Sigmoid colon (tissue), 4 donors: ENCODE data around the gene AUTS2.

Experiments used
- EP300 ChIP-seq, 4 donors: sonication (generic); formaldehyde crosslinking; IDR thresholded peaks; one replicate each; pipeline ENCODE4 v1.6.1; 2017; ENCODE audit warnings: antibody characterized with exemption in 4 of 4
- POLR2A ChIP-seq, 2 donors: fragments of 450-650 bp; IDR thresholded peaks; one replicate each; pipeline ENCODE4 v1.6.1; 2016; ENCODE audit warnings: antibody characterized with exemption in 2 of 2, mild to moderate bottlenecking in 2 of 2, moderate library complexity in 2 of 2
- POLR2AphosphoS5 ChIP-seq, 4 donors: sonication (generic); formaldehyde crosslinking; IDR thresholded peaks; one replicate each; pipeline ENCODE4 v1.6.1; 2017; ENCODE audit warnings: antibody characterized with exemption in 4 of 4
- TF ChIP-seq, protein P1 (sequence below), 4 experiments: fragments of 450-650 bp in 3 of 4; fragments of 200-600 bp in 1 of 4; IDR thresholded peaks; one replicate each; pipeline ENCODE4 v1.5.1; 2016 to 2019; ENCODE audit warnings: antibody characterized with exemption in 4 of 4, mild to moderate bottlenecking in 3 of 4, moderate library complexity in 2 of 4

DNA sequence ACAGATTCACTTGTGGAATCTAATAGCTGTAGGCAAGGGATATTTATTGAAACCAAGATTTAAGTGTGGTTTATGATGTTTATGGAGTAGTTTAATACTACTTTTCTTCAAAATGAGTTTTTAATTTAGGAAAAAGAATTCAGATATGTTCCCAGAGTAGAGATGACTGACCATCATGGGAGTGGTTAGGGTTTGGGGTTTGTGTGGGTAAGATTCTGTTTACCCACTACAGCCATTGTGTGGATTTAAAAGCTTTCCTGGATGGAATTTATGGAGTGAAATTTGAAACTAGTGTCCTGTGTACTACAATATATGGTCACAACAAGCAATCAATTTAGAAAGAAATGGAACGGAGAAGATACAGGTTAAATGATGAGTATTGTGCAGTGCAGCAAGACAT is 453.5 kb downstream of the AUTS2 start:
- TF ChIP-seq, protein P1, sequence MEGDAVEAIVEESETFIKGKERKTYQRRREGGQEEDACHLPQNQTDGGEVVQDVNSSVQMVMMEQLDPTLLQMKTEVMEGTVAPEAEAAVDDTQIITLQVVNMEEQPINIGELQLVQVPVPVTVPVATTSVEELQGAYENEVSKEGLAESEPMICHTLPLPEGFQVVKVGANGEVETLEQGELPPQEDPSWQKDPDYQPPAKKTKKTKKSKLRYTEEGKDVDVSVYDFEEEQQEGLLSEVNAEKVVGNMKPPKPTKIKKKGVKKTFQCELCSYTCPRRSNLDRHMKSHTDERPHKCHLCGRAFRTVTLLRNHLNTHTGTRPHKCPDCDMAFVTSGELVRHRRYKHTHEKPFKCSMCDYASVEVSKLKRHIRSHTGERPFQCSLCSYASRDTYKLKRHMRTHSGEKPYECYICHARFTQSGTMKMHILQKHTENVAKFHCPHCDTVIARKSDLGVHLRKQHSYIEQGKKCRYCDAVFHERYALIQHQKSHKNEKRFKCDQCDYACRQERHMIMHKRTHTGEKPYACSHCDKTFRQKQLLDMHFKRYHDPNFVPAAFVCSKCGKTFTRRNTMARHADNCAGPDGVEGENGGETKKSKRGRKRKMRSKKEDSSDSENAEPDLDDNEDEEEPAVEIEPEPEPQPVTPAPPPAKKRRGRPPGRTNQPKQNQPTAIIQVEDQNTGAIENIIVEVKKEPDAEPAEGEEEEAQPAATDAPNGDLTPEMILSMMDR (IDR thresholded peaks at IDR 0.05), result no peak
- no peak for TF ChIP-seq POLR2A (IDR thresholded peaks at IDR 0.05)
- TF ChIP-seq POLR2AphosphoS5 (IDR thresholded peaks at IDR 0.05), result no peak
- no peak for TF ChIP-seq EP300 (IDR thresholded peaks at IDR 0.05)
